GM21423 (cell line): ENCODE data around the gene CYBRD1.
"Not testable (repeated sequence)": the region's sequence is repeated elsewhere in the genome, so short reads cannot be mapped to it uniquely, and the experiment has no call there.

Experiments
- ATAC-seq: cut with Tn5 transposase; IDR thresholded peaks from one replicate; pipeline ENCODE4 v1.9.1; 2021; ENCODE audit warnings: mild to moderate bottlenecking, moderate library complexity; ENCODE audit not compliant: unreplicated experiment

The CYBRD1 gene

GRCh38 chr2:171522052-171522787 lies at the start of gene CYBRD1:
Gene CYBRD1 (plus strand): TSS chr2:171522474. CDS start chr2:171522546, 72 bp downstream.
- peak; percentile 41 for ATAC-seq

- no peak for ATAC-seq
Observed at GRCh38 chr2:171475979-171476378, 46.3 kb upstream of the CYBRD1 start.

GRCh38 chr2:171478345-171478744 lies 43.9 kb upstream of the CYBRD1 start:
- ATAC-seq, result no peak

- ATAC-seq, result no peak
Observed at GRCh38 chr2:171479154-171479814, 43.0 kb upstream of the CYBRD1 start.

GRCh38 chr2:171480908-171481307 lies 41.4 kb upstream of the CYBRD1 start:
- ATAC-seq, result no peak

- no peak for ATAC-seq
Observed at GRCh38 chr2:171482308-171482707, 40.0 kb upstream of the CYBRD1 start.

- ATAC-seq, result no peak
Observed at GRCh38 chr2:171482877-171483276, 39.4 kb upstream of the CYBRD1 start.

GRCh38 chr2:171483793-171484192 lies 38.5 kb upstream of the CYBRD1 start:
- ATAC-seq, result no peak

- no peak for ATAC-seq
Observed at GRCh38 chr2:171485116-171485515, 37.2 kb upstream of the CYBRD1 start.

GRCh38 chr2:171487201-171487600 lies 35.1 kb upstream of the CYBRD1 start:
- no peak for ATAC-seq

GRCh38 chr2:171487803-171488259 lies 34.4 kb upstream of the CYBRD1 start:
- ATAC-seq, result no peak

- no peak for ATAC-seq
Observed at GRCh38 chr2:171490577-171490976, 31.7 kb upstream of the CYBRD1 start.

GRCh38 chr2:171491292-171491691 lies 31.0 kb upstream of the CYBRD1 start:
- no peak for ATAC-seq

GRCh38 chr2:171492664-171493063 lies 29.6 kb upstream of the CYBRD1 start:
- ATAC-seq, result no peak

GRCh38 chr2:171497664-171498063 lies 24.6 kb upstream of the CYBRD1 start:
- ATAC-seq, result not testable (repeated sequence)

GRCh38 chr2:171505374-171505773 lies 16.9 kb upstream of the CYBRD1 start:
- ATAC-seq, result no peak

GRCh38 chr2:171509945-171510731 lies 12.1 kb upstream of the CYBRD1 start:
- peak; percentile 56 for ATAC-seq

- no peak for ATAC-seq
Observed at GRCh38 chr2:171512014-171512413, 10.3 kb upstream of the CYBRD1 start.

- ATAC-seq, result no peak
Observed at GRCh38 chr2:171512683-171513195, 9.5 kb upstream of the CYBRD1 start.

GRCh38 chr2:171513719-171514160 lies 8.5 kb upstream of the CYBRD1 start:
- no peak for ATAC-seq

- no peak for ATAC-seq
Observed at GRCh38 chr2:171514908-171515582, 7.2 kb upstream of the CYBRD1 start.
